OCI-LY3 (cell line): ENCODE results near the gene DNAH11.

Experiments
- EZH2phosphoT487 ChIP-seq: fragments of 200-600 bp; shearing (Covaris generic); IDR thresholded peaks from 2 replicates; pipeline ENCODE4 v1.6.1; 2018; ENCODE audit warnings: antibody characterized with exemption, mixed run types, low read depth
- TF ChIP-seq, protein P1 (sequence below): fragments of 200-600, 300-600 bp; sonication (generic); IDR thresholded peaks from 2 replicates; pipeline ENCODE4 v1.5.1; 2014; ENCODE audit warnings: antibody characterized with exemption, low read length, low read depth

DNA sequence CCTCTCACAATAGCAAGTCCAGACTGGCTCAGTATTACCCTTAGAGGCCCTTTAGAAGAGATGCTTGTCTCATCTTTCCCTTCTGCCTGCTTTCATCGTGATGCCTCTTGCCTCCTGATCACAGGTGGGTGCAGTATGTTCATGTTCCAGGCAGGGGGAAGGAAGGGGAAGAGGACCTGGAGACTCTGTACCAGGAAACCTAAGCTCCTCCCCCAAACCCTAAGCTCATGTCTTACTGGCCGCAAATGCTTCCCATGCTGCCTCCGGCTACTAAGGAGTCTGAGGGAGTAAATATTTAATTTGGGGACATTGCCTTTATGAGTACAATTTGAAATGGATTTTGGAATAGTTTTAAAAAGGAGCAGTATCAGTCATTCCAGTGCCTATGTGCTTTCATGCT is 210.2 kb downstream of the DNAH11 start:
- TF ChIP-seq, protein P1, sequence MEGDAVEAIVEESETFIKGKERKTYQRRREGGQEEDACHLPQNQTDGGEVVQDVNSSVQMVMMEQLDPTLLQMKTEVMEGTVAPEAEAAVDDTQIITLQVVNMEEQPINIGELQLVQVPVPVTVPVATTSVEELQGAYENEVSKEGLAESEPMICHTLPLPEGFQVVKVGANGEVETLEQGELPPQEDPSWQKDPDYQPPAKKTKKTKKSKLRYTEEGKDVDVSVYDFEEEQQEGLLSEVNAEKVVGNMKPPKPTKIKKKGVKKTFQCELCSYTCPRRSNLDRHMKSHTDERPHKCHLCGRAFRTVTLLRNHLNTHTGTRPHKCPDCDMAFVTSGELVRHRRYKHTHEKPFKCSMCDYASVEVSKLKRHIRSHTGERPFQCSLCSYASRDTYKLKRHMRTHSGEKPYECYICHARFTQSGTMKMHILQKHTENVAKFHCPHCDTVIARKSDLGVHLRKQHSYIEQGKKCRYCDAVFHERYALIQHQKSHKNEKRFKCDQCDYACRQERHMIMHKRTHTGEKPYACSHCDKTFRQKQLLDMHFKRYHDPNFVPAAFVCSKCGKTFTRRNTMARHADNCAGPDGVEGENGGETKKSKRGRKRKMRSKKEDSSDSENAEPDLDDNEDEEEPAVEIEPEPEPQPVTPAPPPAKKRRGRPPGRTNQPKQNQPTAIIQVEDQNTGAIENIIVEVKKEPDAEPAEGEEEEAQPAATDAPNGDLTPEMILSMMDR: no peak
- no peak for TF ChIP-seq EZH2phosphoT487
